Neural cell (in vitro differentiated cells): ENCODE measurements around the gene SLC66A2. TPM values are rescaled to one million over a fixed set of nuclear protein-coding genes. Genes with fewer than 3 reads are reported as not detected.

Experiments used
- H2AFZ ChIP-seq: fragments of 200-600, 300-800 bp; sonication (generic), shearing (Covaris generic); 2 replicates; pipeline ENCODE4 v1.6.0; 2014; ENCODE audit warnings: low read depth, mild to moderate bottlenecking, antibody characterized with exemption, low read length, moderate library complexity
- H3F3A ChIP-seq: fragments of 200-600 bp; shearing (Covaris generic); 2 replicates; pipeline ENCODE4 v1.6.1; 2016; ENCODE audit warnings: mild to moderate bottlenecking, moderate library complexity, mixed read lengths, antibody characterized with exemption, low read length; ENCODE audit not compliant: insufficient read depth, poor library complexity, severe bottlenecking
- H3K27ac ChIP-seq: fragments of 200-600, 300-800 bp; sonication (generic), shearing (Covaris generic); 2 replicates; pipeline ENCODE4 v1.5.1; 2014; ENCODE audit warnings: mild to moderate bottlenecking, low read length, moderate library complexity
- H3K27me3 ChIP-seq: fragments of 300-800, 200-600 bp; sonication (generic), shearing (Covaris generic); 2 replicates; pipeline ENCODE4 v1.6.0; 2014; ENCODE audit warnings: mild to moderate bottlenecking, low read depth, low read length, moderate library complexity; ENCODE audit not compliant: insufficient read depth
- H3K36me3 ChIP-seq: fragments of 300-800, 200-600 bp; sonication (generic), shearing (Covaris generic); 2 replicates; pipeline ENCODE4 v1.5.1; 2014; ENCODE audit warnings: mild to moderate bottlenecking, antibody characterized with exemption, low read length, moderate library complexity; ENCODE audit not compliant: insufficient read depth
- H3K4me2 ChIP-seq: fragments of 300-800, 200-600 bp; sonication (generic), shearing (Covaris generic); 2 replicates; pipeline ENCODE4 v1.6.0; 2014; ENCODE audit warnings: mild to moderate bottlenecking, low read length
- H3K4me3 ChIP-seq: fragments of 300-800, 200-600 bp; sonication (generic), shearing (Covaris generic); 2 replicates; pipeline ENCODE4 v1.5.1; 2014; ENCODE audit warnings: mild to moderate bottlenecking, low read length, moderate library complexity
- H3K79me2 ChIP-seq: fragments of 200-600 bp; shearing (Covaris generic); replicated peaks from 2 replicates; pipeline ENCODE4 v1.6.0; 2014; ENCODE audit warnings: mild to moderate bottlenecking, low read length, moderate library complexity; ENCODE audit not compliant: insufficient read depth
- H3K9ac ChIP-seq: fragments of 300-800, 200-600 bp; sonication (generic), shearing (Covaris generic); 2 replicates; pipeline ENCODE4 v1.6.1; 2016; ENCODE audit warnings: mild to moderate bottlenecking, low read length, mixed read lengths
- H3K9me2 ChIP-seq: fragments of 200-600 bp; shearing (Covaris generic); 2 replicates; pipeline ENCODE4 v1.6.1; 2016; ENCODE audit warnings: mild to moderate bottlenecking, low read length, mixed read lengths; ENCODE audit not compliant: insufficient read depth
- H3K9me3 ChIP-seq: fragments of 200-600, 300-800 bp; sonication (generic), shearing (Covaris generic); 2 replicates; pipeline ENCODE4 v1.6.1; 2016; ENCODE audit warnings: mild to moderate bottlenecking, mixed run types, low read length, moderate library complexity, mixed read lengths
- H4K20me1 ChIP-seq: fragments of 200-600 bp; shearing (Covaris generic); 2 replicates; pipeline ENCODE4 v1.6.1; 2016; ENCODE audit warnings: mild to moderate bottlenecking, mixed run types; ENCODE audit not compliant: insufficient read depth
- EP300 ChIP-seq: fragments of 450-650 bp; conservative IDR thresholded peaks from 2 replicates; pipeline ENCODE4 v1.6.1; 2014; ENCODE audit warnings: antibody characterized with exemption, mild to moderate bottlenecking, moderate library complexity; ENCODE audit not compliant: poor library complexity, severe bottlenecking
- EZH2 ChIP-seq: fragments of 200-600, 300-800 bp; shearing (Covaris generic), sonication (generic); IDR thresholded peaks from 2 replicates; pipeline ENCODE4 v1.6.1; 2014; ENCODE audit warnings: antibody characterized with exemption, low read length, borderline replicate concordance, mild to moderate bottlenecking; ENCODE audit not compliant: insufficient read depth, poor library complexity, severe bottlenecking
- MXI1 ChIP-seq: fragments of 450-650 bp; conservative IDR thresholded peaks from 2 replicates; pipeline ENCODE4 v1.6.1; 2014; ENCODE audit warnings: antibody characterized with exemption, mild to moderate bottlenecking; ENCODE audit not compliant: poor library complexity, severe bottlenecking
- POLR2AphosphoS5 ChIP-seq: IDR thresholded peaks from 2 replicates; pipeline ENCODE4 v1.6.1; 2012
- RAD21 ChIP-seq: fragments of 450-650 bp; conservative IDR thresholded peaks from 2 replicates; pipeline ENCODE4 v1.6.1; 2014; ENCODE audit warnings: antibody characterized with exemption, mild to moderate bottlenecking, moderate library complexity
- SMC3 ChIP-seq: fragments of 450-650 bp; conservative IDR thresholded peaks from 2 replicates; pipeline ENCODE4 v1.6.1; 2014; ENCODE audit warnings: antibody characterized with exemption, mild to moderate bottlenecking, moderate library complexity; ENCODE audit not compliant: poor library complexity
- TAF1 ChIP-seq: IDR thresholded peaks from 2 replicates; pipeline ENCODE4 v1.6.1; 2012; ENCODE audit warnings: low read depth
- polyA plus RNA-seq: library from polyadenylated mRNA; depleted of rRNA; stranded (reverse); fragments of >200 nt; gene quantifications from 2 replicates; pipeline ENCODE4 v1.2.3, GENCODE V29; 2014
- TF ChIP-seq, protein P1 (sequence below): fragments of 450-650 bp; IDR thresholded peaks from 2 replicates; pipeline ENCODE4 v1.5.1; 2014; ENCODE audit warnings: antibody characterized with exemption, mild to moderate bottlenecking, moderate library complexity; ENCODE audit not compliant: poor library complexity, severe bottlenecking
- TF ChIP-seq, protein P2 (sequence below): IDR thresholded peaks from 2 replicates; pipeline ENCODE4 v1.6.1; 2012; ENCODE audit warnings: borderline replicate concordance

SLC66A2 gene
- polyA plus RNA-seq, 1 donor from 2014 or later = 66.7 TPM

DNA sequence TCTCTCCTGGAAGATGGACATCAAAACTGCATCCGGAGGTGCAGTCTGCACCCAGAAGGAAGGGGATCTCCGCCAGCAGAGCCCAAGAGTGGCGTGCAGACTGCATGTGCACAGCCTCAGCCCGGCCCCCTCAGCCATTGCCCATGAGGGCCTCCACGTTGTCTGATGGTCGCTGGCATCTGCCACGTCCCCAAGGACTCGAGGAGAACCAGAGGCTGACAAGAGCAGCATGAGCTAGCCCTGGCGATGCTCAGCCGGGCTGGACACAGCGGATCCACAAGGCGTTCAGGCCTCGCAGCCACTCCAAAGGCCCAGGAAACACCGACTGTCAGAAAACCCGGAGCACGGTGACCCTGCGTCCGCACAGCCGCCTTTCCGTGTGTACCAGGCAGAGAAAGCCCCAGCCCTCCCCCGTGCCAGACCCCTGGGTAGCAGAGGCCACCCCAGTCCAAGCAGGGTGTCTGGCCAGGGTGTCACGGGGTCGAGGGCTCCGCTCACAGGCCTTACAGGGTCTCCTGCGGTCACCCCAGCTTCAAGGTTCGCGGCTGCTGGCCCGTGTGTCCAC is 48.3 kb downstream of the SLC66A2 start:
- no peaks in the 10 kb centered on the region for H3K27me3 ChIP-seq
- no peak overlapping the region for H3K4me2 ChIP-seq
- H3K36me3 ChIP-seq = peaks cover 6% of the 10 kb centered on the region
- H3K9ac ChIP-seq = no peak overlapping the region
- no peaks in the 10 kb centered on the region for H4K20me1 ChIP-seq
- no peak overlapping the region for H3K4me3 ChIP-seq
- peaks cover 9% of the 10 kb centered on the region for H3K9me3 ChIP-seq
- H3K27ac ChIP-seq = no peak overlapping the region
- H3F3A ChIP-seq = no peaks in the 10 kb centered on the region
- no peaks in the 10 kb centered on the region for H3K79me2 ChIP-seq
- TF ChIP-seq, protein P1, sequence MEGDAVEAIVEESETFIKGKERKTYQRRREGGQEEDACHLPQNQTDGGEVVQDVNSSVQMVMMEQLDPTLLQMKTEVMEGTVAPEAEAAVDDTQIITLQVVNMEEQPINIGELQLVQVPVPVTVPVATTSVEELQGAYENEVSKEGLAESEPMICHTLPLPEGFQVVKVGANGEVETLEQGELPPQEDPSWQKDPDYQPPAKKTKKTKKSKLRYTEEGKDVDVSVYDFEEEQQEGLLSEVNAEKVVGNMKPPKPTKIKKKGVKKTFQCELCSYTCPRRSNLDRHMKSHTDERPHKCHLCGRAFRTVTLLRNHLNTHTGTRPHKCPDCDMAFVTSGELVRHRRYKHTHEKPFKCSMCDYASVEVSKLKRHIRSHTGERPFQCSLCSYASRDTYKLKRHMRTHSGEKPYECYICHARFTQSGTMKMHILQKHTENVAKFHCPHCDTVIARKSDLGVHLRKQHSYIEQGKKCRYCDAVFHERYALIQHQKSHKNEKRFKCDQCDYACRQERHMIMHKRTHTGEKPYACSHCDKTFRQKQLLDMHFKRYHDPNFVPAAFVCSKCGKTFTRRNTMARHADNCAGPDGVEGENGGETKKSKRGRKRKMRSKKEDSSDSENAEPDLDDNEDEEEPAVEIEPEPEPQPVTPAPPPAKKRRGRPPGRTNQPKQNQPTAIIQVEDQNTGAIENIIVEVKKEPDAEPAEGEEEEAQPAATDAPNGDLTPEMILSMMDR = no peak
- TF ChIP-seq POLR2AphosphoS5 (no peak), EP300 (no peak), SMC3 (no peak), TAF1 (no peak), RAD21 (no peak), MXI1 (no peak), EZH2 (no peak)
- TF ChIP-seq, protein P2, sequence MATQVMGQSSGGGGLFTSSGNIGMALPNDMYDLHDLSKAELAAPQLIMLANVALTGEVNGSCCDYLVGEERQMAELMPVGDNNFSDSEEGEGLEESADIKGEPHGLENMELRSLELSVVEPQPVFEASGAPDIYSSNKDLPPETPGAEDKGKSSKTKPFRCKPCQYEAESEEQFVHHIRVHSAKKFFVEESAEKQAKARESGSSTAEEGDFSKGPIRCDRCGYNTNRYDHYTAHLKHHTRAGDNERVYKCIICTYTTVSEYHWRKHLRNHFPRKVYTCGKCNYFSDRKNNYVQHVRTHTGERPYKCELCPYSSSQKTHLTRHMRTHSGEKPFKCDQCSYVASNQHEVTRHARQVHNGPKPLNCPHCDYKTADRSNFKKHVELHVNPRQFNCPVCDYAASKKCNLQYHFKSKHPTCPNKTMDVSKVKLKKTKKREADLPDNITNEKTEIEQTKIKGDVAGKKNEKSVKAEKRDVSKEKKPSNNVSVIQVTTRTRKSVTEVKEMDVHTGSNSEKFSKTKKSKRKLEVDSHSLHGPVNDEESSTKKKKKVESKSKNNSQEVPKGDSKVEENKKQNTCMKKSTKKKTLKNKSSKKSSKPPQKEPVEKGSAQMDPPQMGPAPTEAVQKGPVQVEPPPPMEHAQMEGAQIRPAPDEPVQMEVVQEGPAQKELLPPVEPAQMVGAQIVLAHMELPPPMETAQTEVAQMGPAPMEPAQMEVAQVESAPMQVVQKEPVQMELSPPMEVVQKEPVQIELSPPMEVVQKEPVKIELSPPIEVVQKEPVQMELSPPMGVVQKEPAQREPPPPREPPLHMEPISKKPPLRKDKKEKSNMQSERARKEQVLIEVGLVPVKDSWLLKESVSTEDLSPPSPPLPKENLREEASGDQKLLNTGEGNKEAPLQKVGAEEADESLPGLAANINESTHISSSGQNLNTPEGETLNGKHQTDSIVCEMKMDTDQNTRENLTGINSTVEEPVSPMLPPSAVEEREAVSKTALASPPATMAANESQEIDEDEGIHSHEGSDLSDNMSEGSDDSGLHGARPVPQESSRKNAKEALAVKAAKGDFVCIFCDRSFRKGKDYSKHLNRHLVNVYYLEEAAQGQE = no peak
- no peaks in the 10 kb centered on the region for H3K9me2 ChIP-seq
- H2AFZ ChIP-seq = no peak overlapping the region

DNA sequence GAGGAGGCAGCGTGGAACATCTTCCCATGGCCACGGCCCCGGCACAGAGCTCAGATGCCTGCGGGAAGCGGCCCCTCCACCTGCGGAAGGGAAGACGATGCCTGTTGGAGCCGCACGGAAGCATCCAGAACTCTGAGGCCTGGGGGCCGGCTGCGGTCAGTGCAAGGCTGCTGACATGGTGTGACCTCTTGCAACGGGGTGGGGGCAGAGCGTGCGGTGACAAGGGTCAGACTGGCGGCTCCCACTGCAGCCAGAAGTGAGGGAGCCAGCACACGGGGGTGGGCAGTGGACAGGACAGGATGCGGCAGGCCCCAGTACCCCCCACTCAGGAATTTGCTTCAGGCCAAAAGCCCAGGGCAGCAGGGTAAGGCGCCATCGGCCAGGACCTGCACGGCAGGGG is 48.8 kb downstream of the SLC66A2 start:
- Histone ChIP-seq H2AFZ (no peak overlapping the region), H3K36me3 (peaks cover 6% of the 10 kb centered on the region), H3K9me3 (peaks cover 9% of the 10 kb centered on the region), H3K9me2 (no peaks in the 10 kb centered on the region), H3K4me3 (no peak overlapping the region), H3K79me2 (no peaks in the 10 kb centered on the region), H4K20me1 (no peaks in the 10 kb centered on the region), H3F3A (no peaks in the 10 kb centered on the region), H3K4me2 (no peak overlapping the region), H3K27ac (no peak overlapping the region), H3K27me3 (no peaks in the 10 kb centered on the region), H3K9ac (no peak overlapping the region)
- TF ChIP-seq EZH2 = no peak
- TF ChIP-seq SMC3 = no peak
- TF ChIP-seq, protein P2 = no peak
- TF ChIP-seq, protein P1 = no peak
- no peak for TF ChIP-seq TAF1
- TF ChIP-seq EP300 = no peak
- TF ChIP-seq MXI1 = no peak
- TF ChIP-seq RAD21 = no peak
- no peak for TF ChIP-seq POLR2AphosphoS5
